ENCODE data around the gene ADIPOR2. TPM values are rescaled to one million over a fixed set of nuclear protein-coding genes. Genes with fewer than 3 reads are reported as not detected.

ADIPOR2 gene
- total RNA-seq, 2 donors from 2014 or later: 19.7 to 23.3 TPM

DNA sequence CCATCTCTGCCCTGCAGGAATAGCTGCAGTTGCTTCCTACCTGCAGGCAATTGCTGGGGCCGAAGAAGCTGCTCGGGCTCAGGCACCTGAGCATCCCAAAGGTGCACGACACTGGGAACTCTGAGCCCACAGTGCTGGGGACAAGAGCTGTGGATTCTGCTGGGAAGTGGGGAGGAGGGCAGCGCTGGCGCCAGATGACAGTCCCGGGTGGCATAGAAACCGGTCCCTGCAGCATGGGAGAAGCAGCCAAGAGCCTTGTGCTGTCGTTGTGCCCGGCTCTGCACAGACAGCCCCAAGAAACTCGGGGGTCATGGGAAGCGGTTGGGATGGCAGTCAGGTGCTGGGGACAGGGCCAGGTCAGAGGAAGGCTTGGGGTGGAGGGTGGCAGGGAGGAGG lies 130.0 kb downstream of the ADIPOR2 start:
- TF ChIP-seq, protein P1, sequence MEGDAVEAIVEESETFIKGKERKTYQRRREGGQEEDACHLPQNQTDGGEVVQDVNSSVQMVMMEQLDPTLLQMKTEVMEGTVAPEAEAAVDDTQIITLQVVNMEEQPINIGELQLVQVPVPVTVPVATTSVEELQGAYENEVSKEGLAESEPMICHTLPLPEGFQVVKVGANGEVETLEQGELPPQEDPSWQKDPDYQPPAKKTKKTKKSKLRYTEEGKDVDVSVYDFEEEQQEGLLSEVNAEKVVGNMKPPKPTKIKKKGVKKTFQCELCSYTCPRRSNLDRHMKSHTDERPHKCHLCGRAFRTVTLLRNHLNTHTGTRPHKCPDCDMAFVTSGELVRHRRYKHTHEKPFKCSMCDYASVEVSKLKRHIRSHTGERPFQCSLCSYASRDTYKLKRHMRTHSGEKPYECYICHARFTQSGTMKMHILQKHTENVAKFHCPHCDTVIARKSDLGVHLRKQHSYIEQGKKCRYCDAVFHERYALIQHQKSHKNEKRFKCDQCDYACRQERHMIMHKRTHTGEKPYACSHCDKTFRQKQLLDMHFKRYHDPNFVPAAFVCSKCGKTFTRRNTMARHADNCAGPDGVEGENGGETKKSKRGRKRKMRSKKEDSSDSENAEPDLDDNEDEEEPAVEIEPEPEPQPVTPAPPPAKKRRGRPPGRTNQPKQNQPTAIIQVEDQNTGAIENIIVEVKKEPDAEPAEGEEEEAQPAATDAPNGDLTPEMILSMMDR (IDR thresholded peaks at IDR 0.05): no peak
- Histone ChIP-seq H3K27ac (no peak overlapping the region), H3K36me3 (no peaks in the 10 kb centered on the region), H3K27me3 (no peaks in the 10 kb centered on the region), H3K9me3 (no peaks in the 10 kb centered on the region), H3K4me1 (peaks cover 0 to 9% of the 10 kb centered on the region in 2 donors), H3K4me3 (no peak overlapping the region)
- DNase-seq (ENCODE audit: low spot score): no peak

DNA sequence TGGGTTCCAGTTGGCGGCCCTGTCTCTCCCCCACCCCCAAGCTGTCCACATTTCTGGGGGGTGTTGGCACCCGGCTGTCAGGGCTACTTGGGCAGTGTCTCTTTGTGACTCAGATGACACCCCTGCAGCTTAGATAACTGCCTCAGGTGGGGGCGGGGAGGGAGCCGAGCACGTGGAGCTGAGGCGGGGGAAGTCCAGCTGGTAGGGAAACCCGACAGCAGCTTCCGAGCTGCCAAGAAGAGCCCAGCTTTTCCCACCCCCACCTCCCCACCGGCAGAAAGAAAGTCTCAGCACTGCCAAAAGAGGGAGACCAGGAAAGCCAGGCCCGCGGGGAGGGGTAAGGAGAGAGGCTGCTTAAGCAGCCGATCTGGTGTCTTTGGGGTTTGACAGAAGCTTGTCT lies 130.9 kb downstream of the ADIPOR2 start:
- Histone ChIP-seq H3K27ac (no peak overlapping the region), H3K4me1 (peaks cover 0 to 9% of the 10 kb centered on the region in 2 donors), H3K27me3 (no peaks in the 10 kb centered on the region), H3K36me3 (no peaks in the 10 kb centered on the region), H3K9me3 (no peaks in the 10 kb centered on the region), H3K4me3 (no peak overlapping the region)
- DNase-seq (ENCODE audit: low spot score): no peak
- TF ChIP-seq, protein P1 (IDR thresholded peaks at IDR 0.05): no peak

DNA sequence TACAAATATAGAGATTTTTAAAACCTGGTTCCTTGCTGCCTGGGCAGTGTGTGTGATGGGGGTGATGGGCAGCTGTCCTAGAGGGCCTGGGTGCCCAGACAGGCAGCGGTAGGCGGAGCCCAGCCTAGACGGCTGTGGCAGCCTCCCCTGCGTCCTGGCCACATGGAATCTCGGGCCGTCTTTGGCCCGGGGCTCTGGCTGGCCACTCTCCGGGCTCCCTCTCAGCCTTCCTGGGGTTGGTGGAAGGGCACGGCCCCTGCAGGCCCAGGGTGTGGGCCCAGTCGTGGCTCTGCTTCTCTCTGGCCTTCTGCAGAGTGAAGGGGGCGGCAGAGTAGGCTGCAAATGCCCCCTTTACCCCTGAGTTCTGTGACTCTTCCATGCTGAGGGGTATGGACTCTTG lies 131.8 kb downstream of the ADIPOR2 start:
- Histone ChIP-seq H3K27me3 (no peaks in the 10 kb centered on the region), H3K9me3 (no peaks in the 10 kb centered on the region), H3K4me1 (peaks cover 0 to 9% of the 10 kb centered on the region in 2 donors), H3K36me3 (no peaks in the 10 kb centered on the region), H3K4me3 (no peak overlapping the region), H3K27ac (no peak overlapping the region)
- DNase-seq (ENCODE audit: low spot score): no peak
- TF ChIP-seq, protein P1 (IDR thresholded peaks at IDR 0.05): no peak

DNA sequence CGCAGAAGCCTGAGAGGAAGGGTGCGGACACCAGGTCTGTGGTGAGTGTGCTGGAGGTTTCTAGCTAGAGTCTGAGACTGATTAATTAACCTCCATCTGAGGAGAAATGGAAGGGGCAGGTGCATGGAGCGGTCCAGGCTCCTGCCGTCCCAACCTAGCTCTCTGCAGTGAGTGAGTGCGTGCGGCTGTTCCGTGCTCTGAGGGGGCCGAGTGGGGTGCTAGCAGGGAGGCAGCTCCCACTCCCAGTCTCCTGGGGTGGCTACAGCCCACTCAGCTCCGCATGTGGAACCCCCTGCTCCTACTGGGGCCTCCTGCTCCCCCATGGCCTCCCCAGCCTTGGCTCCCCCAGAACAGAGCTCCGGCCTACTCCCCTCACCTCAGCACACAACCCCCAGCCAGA lies 132.4 kb downstream of the ADIPOR2 start:
- TF ChIP-seq, protein P1 (IDR thresholded peaks at IDR 0.05): no peak
- Histone ChIP-seq H3K27me3 (no peaks in the 10 kb centered on the region), H3K9me3 (no peaks in the 10 kb centered on the region), H3K27ac (no peak overlapping the region), H3K4me3 (no peak overlapping the region), H3K4me1 (peaks cover 0 to 9% of the 10 kb centered on the region in 2 donors), H3K36me3 (no peaks in the 10 kb centered on the region)
- no peak for DNase-seq (ENCODE audit: low spot score)

DNA sequence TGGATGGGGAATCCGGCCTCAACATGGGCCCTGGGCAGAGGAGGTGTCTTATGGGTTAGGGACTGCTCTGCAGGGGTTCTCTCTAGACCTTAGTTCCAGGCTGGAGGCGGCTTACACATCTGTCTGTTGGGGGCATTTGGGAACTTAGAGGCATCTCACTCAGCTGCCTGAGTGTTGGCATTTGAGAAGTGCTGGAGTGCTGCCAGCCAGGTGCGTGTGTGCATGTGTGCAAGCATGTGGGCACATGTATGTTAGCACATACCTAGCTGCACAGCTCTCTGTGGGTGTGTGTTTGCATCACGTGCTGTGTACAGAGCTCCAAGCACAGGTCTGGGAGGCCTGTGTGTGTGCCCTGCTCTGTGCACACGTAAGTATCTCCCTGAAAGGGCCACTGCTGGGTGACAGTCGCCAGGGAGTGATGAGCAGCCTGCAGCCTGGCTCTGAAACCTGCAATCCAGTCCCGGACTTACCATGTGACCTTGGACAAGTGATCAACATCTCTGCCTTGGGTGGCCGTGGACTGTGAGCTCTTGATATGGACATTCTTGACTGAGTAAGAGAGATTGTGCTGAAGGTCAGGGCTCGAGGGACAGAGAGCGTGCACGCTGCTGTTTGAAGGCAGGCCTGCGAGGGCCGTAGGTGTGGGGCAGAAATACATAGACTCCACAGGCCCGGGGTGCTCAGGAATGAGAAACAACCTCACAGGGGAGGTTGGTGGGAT lies 134.7 kb downstream of the ADIPOR2 start:
- no peaks in the 10 kb centered on the region for H3K36me3 ChIP-seq
- no peak overlapping the region for H3K4me3 ChIP-seq
- H3K27me3 ChIP-seq: no peaks in the 10 kb centered on the region
- H3K27ac ChIP-seq: no peak overlapping the region
- no peaks in the 10 kb centered on the region for H3K9me3 ChIP-seq
- peaks cover 0 to 2% of the 10 kb centered on the region in 2 donors for H3K4me1 ChIP-seq
- DNase-seq (ENCODE audit: low spot score): no peak
- TF ChIP-seq, protein P1 (IDR thresholded peaks at IDR 0.05): no peak

DNA sequence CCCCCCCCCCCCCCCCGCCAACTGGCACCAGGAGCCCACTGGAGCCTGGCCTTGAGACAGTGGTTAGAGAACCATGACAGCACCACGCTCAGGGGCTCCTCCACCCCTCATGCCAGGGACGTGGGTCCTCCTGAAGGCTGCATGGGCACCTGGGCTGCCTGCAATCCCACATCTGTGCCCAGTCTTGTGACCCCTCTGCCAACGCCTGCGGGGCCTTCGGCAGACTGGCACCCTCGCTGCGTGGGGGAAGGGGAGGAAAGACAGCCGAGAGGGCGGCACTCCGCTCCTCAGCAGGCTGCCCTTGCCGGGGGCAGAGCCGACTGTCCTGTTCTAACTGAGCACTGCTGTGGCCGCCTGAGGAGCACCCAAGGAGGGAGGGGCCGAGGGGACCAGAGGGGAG lies 135.5 kb downstream of the ADIPOR2 start:
- no peak for DNase-seq (ENCODE audit: low spot score)
- Histone ChIP-seq H3K27ac (no peak overlapping the region), H3K27me3 (no peaks in the 10 kb centered on the region), H3K4me3 (no peak overlapping the region), H3K36me3 (no peaks in the 10 kb centered on the region), H3K4me1 (peaks cover 0 to 3% of the 10 kb centered on the region in 2 donors), H3K9me3 (no peaks in the 10 kb centered on the region)
- TF ChIP-seq, protein P1 (IDR thresholded peaks at IDR 0.05): no peak
